22Rv1 (cell line): Measurements from ENCODE around the gene SLC49A3.

Experiments
- ZFX ChIP-seq: fragments of 450-650 bp; IDR thresholded peaks from 2 replicates; pipeline ENCODE4 v1.6.1; 2017; ENCODE audit warnings: antibody characterized with exemption, borderline replicate concordance
- TF ChIP-seq, protein P1 (sequence below): fragments of 450-650 bp; IDR thresholded peaks from 2 replicates; pipeline ENCODE4 v1.5.1; 2017; ENCODE audit warnings: mild to moderate bottlenecking

DNA sequence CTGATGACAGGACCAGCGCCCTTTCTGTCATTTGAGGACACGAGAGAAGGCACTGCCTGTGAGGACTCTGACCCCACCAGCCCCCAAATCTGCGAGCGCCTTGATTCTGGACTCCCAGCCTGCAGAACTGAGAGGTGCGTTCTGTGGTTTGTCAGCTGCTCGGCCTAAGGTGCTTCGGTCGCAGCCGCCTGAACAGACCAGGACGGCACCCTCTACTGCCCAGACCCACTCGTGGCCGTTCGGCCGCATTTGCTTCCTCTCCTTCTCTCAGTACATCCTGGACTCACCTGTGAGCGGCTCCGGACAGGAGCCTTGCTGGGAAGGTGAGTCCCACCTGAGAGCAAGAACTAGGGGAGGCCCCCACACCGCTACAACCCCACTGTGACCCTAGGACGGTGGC is 25.1 kb upstream of the SLC49A3 start:
- TF ChIP-seq, protein P1, sequence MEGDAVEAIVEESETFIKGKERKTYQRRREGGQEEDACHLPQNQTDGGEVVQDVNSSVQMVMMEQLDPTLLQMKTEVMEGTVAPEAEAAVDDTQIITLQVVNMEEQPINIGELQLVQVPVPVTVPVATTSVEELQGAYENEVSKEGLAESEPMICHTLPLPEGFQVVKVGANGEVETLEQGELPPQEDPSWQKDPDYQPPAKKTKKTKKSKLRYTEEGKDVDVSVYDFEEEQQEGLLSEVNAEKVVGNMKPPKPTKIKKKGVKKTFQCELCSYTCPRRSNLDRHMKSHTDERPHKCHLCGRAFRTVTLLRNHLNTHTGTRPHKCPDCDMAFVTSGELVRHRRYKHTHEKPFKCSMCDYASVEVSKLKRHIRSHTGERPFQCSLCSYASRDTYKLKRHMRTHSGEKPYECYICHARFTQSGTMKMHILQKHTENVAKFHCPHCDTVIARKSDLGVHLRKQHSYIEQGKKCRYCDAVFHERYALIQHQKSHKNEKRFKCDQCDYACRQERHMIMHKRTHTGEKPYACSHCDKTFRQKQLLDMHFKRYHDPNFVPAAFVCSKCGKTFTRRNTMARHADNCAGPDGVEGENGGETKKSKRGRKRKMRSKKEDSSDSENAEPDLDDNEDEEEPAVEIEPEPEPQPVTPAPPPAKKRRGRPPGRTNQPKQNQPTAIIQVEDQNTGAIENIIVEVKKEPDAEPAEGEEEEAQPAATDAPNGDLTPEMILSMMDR: no peak
- no peak for TF ChIP-seq ZFX
